Memory B cell (primary cell): ENCODE measurements around the gene LUZP1.
"Not testable (repeated sequence)": the region's sequence is repeated elsewhere in the genome, so short reads cannot be mapped to it uniquely, and the experiment has no call there.

Experiments
- ATAC-seq: fragments of 150-1000 bp; cut with Tn5 transposase; 2 replicates; pipeline ENCODE4 v1.10.0; 2021; ENCODE audit warnings: low read depth, mild to moderate bottlenecking, moderate library complexity
- DNase-seq, 2 donors: peaks; one replicate each; pipeline ENCODE4 v3.0.0; 2022; ENCODE audit warnings: low spot score in 2 of 2
- H3K27ac Mint-ChIP-seq: one replicate; pipeline ENCODE4 v1.8.0; 2022; ENCODE audit warnings: mild to moderate bottlenecking, moderate library complexity, mixed read lengths
- H3K27me3 Mint-ChIP-seq: one replicate; pipeline ENCODE4 v1.8.0; 2022; ENCODE audit warnings: mixed read lengths
- H3K36me3 Mint-ChIP-seq: one replicate; pipeline ENCODE4 v1.8.0; 2022; ENCODE audit warnings: mild to moderate bottlenecking, mixed read lengths
- H3K4me1 Mint-ChIP-seq: one replicate; pipeline ENCODE4 v1.8.0; 2022; ENCODE audit warnings: mixed read lengths
- H3K4me3 Mint-ChIP-seq: one replicate; pipeline ENCODE4 v1.8.0; 2022; ENCODE audit warnings: mild to moderate bottlenecking, moderate library complexity, mixed read lengths
- H3K9me3 Mint-ChIP-seq: one replicate; pipeline ENCODE4 v1.8.0; 2022; ENCODE audit warnings: mixed read lengths

LUZP1 gene

DNA sequence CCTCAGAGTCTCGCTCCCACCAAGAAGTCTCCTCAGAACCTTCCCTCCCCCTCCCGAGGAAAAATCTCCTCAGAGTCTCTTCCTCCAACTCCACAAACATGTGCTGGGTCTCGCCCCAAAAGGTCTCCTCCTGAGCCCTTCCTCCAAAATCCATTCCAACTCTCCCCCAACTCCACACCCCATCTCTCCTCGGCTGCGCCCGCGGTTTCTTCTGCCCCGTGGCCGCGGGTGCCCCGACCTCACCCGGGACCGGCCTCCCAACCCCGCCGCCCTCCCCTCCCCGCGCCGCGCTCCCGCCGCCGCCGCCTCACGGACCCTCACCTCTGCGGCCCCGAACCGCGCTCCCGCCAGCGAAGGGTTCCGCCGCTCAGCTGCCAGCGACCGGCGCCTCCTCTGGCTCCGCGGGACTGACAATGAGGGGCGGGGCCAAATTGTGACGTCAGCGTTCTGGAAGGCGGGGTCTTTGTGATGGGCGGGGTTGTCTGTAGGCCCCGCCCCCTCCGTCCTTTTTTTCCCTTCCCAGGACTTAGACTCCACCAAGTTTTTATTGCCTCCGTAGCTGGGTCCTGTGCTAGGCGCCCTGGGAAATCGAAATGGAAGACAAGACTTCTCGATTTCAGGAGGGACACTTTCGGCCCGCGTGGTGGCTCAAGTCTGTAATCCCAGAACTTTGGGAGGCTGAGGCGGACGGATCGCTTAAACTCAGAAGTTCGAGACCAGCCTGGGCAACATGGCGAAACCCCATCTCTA is at the start of gene LUZP1:
LUZP1 (minus strand) TSS at position 412 of the 750 bp plus-strand sequence.
- Mint-ChIP-seq H3K4me1 (peaks cover 22% of the 10 kb centered on the region), H3K9me3 (no peaks in the 10 kb centered on the region)
- peak; percentile 88 for ATAC-seq

DNA sequence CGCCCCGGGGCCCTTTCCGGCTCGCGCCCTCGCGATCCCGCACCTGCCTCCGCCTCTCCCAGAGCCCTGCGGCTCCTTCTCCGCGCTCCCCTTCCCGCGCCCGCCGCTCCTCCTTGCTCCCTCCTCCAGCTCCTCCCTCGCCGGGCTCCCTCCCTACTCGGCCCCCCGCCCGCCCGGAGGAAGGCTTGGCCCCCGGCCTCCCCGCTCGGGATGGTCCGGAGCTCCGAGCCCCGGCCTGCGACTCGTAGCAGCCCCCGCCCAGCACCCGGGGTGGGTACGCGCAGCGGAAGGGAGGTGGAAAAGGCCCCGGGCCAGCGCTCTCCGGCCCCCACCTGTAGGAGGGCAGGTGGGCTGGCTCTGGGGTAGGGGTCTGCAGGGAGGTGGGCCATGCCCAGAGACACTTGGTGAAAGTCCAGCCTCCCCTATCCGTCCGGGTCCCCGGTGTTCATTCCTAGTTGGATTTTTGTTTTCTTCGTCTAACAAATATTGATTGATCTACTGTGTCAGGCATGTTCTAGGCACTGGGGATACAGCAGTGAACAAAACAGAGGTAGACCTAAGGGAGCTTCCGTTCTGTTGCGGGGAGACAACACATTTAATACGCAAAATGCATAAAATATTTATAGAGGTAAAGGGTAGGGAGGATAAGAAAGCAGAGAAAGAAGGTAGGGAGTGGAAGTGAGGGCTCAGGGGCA is 48.9 kb upstream of the LUZP1 start, which contains the start of gene HTR1D:
HTR1D (minus strand) TSS at position 82 of the 695 bp plus-strand sequence. CDS start 23,283 bp downstream, outside the sequence.
- ATAC-seq (no peak), DNase-seq (peak in 1 of 2 donors; percentile 31)
- Mint-ChIP-seq H3K4me3 (peak within 1 kb of the TSS; percentile 27), H3K27ac (no peak within 1 kb of the TSS), H3K4me1 (peaks cover 4% of the 10 kb centered on the region), H3K27me3 (peaks cover 30% of the 10 kb centered on the region), H3K9me3 (no peaks in the 10 kb centered on the region), H3K36me3 (peaks cover 4% of the 10 kb centered on the region)

More for the DNA sequence above, at the start of gene LUZP1:
- H3K27ac Mint-ChIP-seq = peak within 1 kb of the TSS; percentile 96
- H3K4me3 Mint-ChIP-seq = peak within 1 kb of the TSS; percentile 100
- H3K36me3 Mint-ChIP-seq = peaks cover 3% of the 10 kb centered on the region
- peak; percentile 82 to 87 for DNase-seq
- no peaks in the 10 kb centered on the region for H3K27me3 Mint-ChIP-seq

DNA sequence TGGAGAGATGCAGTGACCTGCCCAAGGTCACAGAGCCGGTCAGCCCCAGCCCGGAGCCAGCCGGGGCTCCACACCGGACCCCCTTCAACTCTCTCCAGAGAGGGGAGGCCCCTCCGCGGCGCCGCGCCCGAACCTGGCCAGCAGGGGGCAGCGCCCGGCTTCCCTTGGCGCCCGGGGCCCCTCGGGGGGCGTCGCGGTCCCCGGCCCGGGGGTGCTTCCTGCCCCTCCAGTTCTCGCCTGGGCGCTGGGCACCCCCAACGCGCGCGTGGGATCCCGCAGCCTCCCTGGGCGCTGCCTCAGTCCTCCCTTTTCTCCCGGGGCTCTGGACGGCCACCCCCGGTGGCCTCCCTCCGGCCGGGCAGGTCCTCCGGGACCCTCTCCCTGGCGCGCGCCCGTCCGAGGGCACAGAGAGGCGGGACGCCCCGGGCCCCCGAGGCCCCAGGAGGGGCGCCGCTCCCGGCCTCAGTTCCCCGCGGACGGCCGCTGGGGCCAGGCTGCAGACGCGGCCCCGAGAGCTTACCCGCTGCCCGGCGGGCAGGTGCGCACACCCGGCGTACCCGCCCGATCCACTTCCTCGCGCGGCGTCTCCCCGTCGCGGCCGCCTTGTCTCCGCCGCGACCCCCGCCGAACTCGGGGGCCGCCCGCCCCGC is 48.2 kb upstream of the LUZP1 start:
- Mint-ChIP-seq H3K36me3 (peaks cover 4% of the 10 kb centered on the region), H3K9me3 (no peaks in the 10 kb centered on the region), H3K4me1 (peaks cover 4% of the 10 kb centered on the region), H3K27me3 (peaks cover 32% of the 10 kb centered on the region), H3K4me3 (no peak overlapping the region), H3K27ac (no peak overlapping the region)
- ATAC-seq (peak; percentile 56), DNase-seq (peak; percentile 24 to 47)

DNA sequence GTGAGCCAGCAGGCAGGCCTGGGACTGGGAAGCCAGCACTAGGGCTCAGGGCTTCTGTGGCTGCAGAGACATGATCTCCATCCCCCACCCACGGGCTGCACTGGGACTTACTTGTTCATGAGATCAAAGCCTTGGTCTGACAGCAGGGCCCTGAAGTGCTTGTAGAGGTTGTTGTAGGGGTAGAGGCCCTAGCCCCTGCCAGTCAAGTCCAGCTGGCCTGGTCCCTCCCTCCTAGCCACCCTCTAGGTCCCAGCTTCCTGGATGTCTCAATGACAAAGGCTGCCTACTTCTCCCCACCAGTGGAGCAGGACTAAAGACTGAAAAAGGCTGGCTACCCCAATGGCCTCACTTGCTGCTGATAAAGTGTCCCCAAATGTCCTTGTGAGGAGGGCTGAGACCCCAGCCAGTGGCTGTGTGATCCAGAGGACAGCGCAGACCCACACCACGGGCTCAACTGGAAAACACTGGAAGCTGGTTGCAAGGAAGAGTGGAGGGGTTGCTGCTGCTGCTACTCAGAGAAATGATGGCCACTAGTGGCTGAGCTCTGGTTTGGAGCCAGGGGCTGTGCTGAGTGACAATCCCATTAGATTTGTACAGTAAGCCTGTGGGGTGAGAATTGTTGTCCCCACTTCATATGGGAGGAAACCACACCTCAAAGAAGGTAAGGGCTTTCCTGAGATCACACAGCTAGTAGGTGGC is 47.2 kb upstream of the LUZP1 start:
- DNase-seq = no peak
- Mint-ChIP-seq H3K27ac (no peak overlapping the region), H3K4me1 (peaks cover 6% of the 10 kb centered on the region), H3K27me3 (peaks cover 36% of the 10 kb centered on the region), H3K4me3 (peak overlapping the region; percentile 27), H3K9me3 (no peaks in the 10 kb centered on the region), H3K36me3 (peaks cover 4% of the 10 kb centered on the region)
- ATAC-seq = no peak

DNA sequence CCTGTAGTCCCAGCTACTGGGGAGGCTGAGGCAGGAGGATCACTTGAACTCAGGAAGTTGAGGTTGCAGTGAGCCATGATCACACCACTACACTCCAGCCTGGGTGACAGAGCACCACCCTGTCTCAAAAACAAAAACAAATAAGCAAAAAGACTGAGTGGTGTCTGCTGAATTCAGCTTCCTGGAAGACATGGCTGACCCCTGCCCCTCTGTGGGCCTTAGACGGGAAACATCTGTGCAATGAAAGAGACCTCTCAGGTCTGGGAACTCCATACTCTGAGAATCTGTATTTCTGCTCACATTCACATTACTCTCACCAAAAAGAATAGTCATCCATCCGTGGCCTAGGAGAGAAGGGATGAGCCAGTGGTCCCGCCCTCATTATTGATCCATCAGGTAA is 46.6 kb upstream of the LUZP1 start:
- Mint-ChIP-seq H3K27me3 (peaks cover 33% of the 10 kb centered on the region), H3K36me3 (peaks cover 4% of the 10 kb centered on the region), H3K4me1 (peaks cover 6% of the 10 kb centered on the region), H3K27ac (no peak overlapping the region), H3K4me3 (no peak overlapping the region), H3K9me3 (no peaks in the 10 kb centered on the region)
- DNase-seq (no peak), ATAC-seq (no peak)

DNA sequence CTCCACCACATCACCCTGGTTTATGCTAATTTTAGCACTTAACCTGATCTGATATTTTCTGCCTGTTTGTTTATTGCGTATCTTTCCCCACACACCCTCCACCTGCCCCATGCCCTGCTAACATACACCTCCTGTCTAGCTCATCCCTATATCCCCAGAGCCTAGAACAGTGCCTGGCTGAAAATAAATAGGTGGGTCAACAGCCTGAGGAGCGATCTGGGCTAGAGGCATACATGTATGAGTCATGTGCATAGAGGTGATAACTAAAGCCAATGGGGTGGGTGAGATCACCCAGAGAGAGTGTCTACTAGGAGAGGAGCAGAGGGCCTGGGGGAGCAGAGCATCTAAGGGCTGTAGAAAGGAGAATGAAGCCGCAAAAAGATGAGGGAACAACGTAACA is 46.0 kb upstream of the LUZP1 start:
- Mint-ChIP-seq H3K4me1 (peaks cover 6% of the 10 kb centered on the region), H3K4me3 (no peak overlapping the region), H3K27ac (no peak overlapping the region), H3K27me3 (peaks cover 32% of the 10 kb centered on the region), H3K9me3 (no peaks in the 10 kb centered on the region), H3K36me3 (peaks cover 4% of the 10 kb centered on the region)
- ATAC-seq (no peak), DNase-seq (no peak)

DNA sequence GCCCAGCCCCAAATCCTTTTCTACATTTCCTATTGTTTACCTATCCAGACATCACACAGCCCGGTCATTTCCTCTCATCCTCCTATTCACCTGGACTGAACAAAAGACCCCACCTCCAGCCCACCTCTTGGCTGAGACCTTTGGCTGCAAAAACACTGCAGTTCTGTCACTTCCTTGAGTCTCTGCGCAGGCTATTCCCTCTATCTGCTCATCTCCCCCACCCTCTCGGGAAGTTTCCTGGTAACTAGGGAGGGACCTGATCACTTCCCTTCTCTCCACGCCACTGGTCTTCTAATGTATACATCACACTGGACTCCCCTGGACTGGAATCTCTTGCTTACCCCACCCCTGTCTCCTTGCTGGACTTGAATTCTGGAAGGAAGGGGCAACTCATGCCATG is 43.3 kb upstream of the LUZP1 start:
- Mint-ChIP-seq H3K4me3 (no peak overlapping the region), H3K27ac (no peak overlapping the region), H3K9me3 (no peaks in the 10 kb centered on the region), H3K36me3 (peaks cover 4% of the 10 kb centered on the region), H3K27me3 (peaks cover 21% of the 10 kb centered on the region), H3K4me1 (peaks cover 2% of the 10 kb centered on the region)
- ATAC-seq (no peak), DNase-seq (no peak)

DNA sequence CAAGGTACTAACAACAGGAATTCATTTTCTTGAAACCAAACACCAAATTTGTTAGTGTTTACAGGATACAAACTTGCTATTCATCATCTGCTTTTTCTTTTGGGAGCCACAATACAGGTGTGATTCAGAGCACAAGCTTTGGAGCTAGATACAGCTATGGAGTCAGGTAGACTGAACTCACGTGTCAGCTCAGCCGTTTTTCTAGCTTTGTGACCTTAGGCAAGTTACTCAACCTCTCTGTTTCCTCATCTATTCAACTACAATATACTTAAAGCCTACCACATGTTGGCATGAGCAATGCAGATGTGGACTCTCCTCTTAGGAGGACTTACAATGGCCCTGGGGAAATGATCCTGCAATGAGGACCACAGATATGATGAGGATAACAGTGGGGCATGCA is 42.3 kb upstream of the LUZP1 start:
- DNase-seq (no peak), ATAC-seq (no peak)
- H3K4me1 Mint-ChIP-seq = peaks cover 2% of the 10 kb centered on the region
- peaks cover 25% of the 10 kb centered on the region for H3K27me3 Mint-ChIP-seq
- H3K36me3 Mint-ChIP-seq = peaks cover 4% of the 10 kb centered on the region
- H3K27ac Mint-ChIP-seq = no peak overlapping the region
- no peak overlapping the region for H3K4me3 Mint-ChIP-seq
- H3K9me3 Mint-ChIP-seq = no peaks in the 10 kb centered on the region

DNA sequence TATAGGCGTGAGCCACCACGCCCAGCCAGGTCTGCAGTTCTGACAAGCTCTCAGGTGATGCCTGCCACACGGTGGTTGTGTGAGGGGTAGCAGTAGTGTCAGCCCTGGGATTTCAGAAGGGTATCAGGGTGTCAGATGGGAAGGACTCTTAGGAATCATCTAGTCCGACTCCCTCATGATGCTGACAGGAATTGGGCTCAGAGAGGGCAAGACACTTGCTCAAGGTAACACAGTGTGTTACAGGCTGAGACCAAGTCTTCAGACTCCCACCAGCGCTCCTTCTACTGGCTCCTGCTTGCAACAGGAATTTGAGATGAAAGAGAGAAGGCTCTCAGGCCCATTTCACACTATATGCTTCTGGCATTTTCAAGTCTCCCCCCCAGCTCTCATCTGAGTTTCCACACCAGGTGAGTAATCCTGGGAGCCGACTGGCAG is 41.7 kb upstream of the LUZP1 start:
- DNase-seq (no peak), ATAC-seq (no peak)
- Mint-ChIP-seq H3K27me3 (peaks cover 29% of the 10 kb centered on the region), H3K4me3 (no peak overlapping the region), H3K4me1 (peaks cover 2% of the 10 kb centered on the region), H3K36me3 (peaks cover 4% of the 10 kb centered on the region), H3K9me3 (no peaks in the 10 kb centered on the region), H3K27ac (no peak overlapping the region)

DNA sequence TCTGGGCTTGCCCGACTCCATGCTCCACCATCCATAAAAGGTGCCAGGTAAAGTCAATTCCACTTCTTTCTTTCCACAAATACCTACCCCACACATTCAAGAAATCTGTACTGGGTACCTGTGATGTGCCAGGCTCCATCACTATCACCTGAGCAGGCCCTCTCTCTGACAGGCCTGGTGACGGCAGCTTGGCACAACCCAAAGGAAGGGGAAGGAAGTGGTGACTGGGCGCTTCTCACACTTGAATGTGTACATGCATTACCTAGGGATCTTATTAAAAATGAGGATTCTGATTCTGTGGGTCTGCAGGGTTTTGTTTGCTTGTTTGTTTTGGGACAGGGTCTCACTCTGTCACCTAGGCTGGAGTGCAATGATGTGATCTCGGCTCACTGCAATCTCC is 41.1 kb upstream of the LUZP1 start:
- ATAC-seq (peak; percentile 60), DNase-seq (no peak)
- H3K36me3 Mint-ChIP-seq = peaks cover 3% of the 10 kb centered on the region
- H3K9me3 Mint-ChIP-seq = no peaks in the 10 kb centered on the region
- peaks cover 28% of the 10 kb centered on the region for H3K27me3 Mint-ChIP-seq
- H3K4me3 Mint-ChIP-seq = no peak overlapping the region
- H3K27ac Mint-ChIP-seq = no peak overlapping the region
- peaks cover 2% of the 10 kb centered on the region for H3K4me1 Mint-ChIP-seq

DNA sequence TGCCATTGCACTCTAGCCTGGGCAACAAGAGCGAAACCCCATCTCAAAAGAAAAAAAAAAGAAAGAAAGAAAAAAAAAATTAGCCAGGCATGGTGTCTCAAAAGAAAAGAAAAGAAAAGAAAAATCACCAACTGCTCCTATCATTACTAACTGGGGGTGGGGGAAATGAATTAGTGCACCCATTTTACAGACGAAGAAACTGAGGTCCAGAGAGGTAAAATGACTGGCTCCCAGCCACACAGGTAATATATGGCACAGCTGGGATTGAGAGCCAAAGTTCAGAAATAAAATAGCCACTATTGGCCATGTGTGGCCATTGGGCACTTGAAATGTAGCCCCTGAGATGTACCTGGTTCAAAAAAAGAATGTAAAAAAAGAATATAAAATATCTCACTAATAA is 39.9 kb upstream of the LUZP1 start:
- no peak overlapping the region for H3K27ac Mint-ChIP-seq
- peaks cover 1% of the 10 kb centered on the region for H3K36me3 Mint-ChIP-seq
- H3K9me3 Mint-ChIP-seq = no peaks in the 10 kb centered on the region
- no peak overlapping the region for H3K4me3 Mint-ChIP-seq
- peaks cover 25% of the 10 kb centered on the region for H3K27me3 Mint-ChIP-seq
- ATAC-seq (no peak), DNase-seq (no peak)
- peaks cover 2% of the 10 kb centered on the region for H3K4me1 Mint-ChIP-seq

DNA sequence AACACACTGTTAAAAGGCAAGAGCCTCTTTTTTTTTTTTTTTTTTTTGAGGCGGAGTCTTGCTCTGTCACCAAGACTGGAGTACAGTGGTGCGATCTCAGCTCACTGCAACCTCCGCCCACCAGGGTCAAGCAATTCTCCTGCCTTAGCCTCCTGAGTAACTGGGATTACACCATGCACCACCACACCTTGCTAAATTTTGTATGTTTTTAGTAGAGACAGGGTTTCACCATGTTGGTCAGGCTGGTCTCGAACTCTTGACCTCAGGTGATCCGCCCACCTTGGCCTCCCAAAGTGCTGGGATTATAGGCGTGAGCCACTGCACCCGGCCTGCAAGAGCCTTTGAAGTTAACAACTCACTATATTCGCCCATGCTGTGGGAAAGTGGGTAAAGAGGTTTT is 39.1 kb upstream of the LUZP1 start:
- H3K4me3 Mint-ChIP-seq, ATAC-seq, H3K27ac Mint-ChIP-seq: not testable (repeated sequence)

DNA sequence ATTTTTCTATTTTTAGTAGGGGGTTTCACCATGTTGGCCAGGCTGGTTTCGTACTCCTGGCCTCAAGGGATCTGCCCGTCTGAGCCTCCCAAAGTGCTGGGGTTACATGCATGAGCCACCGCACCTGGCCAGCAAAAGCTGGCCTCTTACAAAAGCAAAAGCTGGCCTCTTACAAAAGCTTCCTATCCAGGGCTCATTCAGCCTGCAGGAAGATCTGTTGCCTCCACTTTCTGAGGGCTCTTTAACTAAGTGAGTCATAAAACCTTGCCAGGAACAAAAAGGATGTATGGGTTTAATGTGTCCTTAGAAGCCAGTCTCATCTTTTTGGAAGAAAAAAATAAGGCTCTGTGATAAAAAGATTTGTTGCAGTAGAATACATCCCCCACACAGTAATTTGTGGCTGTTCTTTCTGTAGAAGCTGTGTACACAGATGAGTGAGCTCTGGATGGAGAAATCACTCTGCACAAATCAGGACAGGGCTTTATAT is 33.6 kb upstream of the LUZP1 start:
- ATAC-seq = no peak
- Mint-ChIP-seq H3K36me3 (no peaks in the 10 kb centered on the region), H3K9me3 (no peaks in the 10 kb centered on the region), H3K27me3 (peaks cover 17% of the 10 kb centered on the region), H3K4me3 (no peak overlapping the region), H3K27ac (no peak overlapping the region), H3K4me1 (no peaks in the 10 kb centered on the region)
- DNase-seq = no peak

More for the DNA sequence above, 39.1 kb upstream of the LUZP1 start:
- H3K9me3 Mint-ChIP-seq, DNase-seq, H3K36me3 Mint-ChIP-seq, H3K4me1 Mint-ChIP-seq: not testable (repeated sequence)
- peaks cover 24% of the 10 kb centered on the region for H3K27me3 Mint-ChIP-seq
